HUES48 (cell line): ENCODE measurements around the gene PTH2R.
"Not testable (repeated sequence)": the region's sequence is repeated elsewhere in the genome, so short reads cannot be mapped to it uniquely, and the experiment has no call there.

Experiments used
- H3K27ac ChIP-seq: one replicate; pipeline ENCODE4 v1.7.0; 2013; ENCODE audit warnings: low read depth, low read length, inconsistent platforms
- H3K27me3 ChIP-seq: 2 replicates; pipeline ENCODE4 v1.6.1; 2013; ENCODE audit warnings: mild to moderate bottlenecking, low read length; ENCODE audit not compliant: control insufficient read depth, insufficient read depth
- H3K36me3 ChIP-seq: 2 replicates; pipeline ENCODE4 v1.6.1; 2013; ENCODE audit warnings: low read length; ENCODE audit not compliant: control insufficient read depth, insufficient read depth
- H3K4me1 ChIP-seq: 2 replicates; pipeline ENCODE4 v1.6.1; 2013; ENCODE audit warnings: mild to moderate bottlenecking, low read length; ENCODE audit not compliant: control insufficient read depth, insufficient read depth
- H3K4me3 ChIP-seq: 2 replicates; pipeline ENCODE4 v1.5.1; 2013; ENCODE audit warnings: mild to moderate bottlenecking, low read depth, low read length
- H3K9ac ChIP-seq: 2 replicates; pipeline ENCODE4 v1.6.1; 2013; ENCODE audit warnings: mild to moderate bottlenecking, low read depth, low read length, moderate library complexity
- H3K9me3 ChIP-seq: 2 replicates; pipeline ENCODE4 v1.6.1; 2013; ENCODE audit warnings: low read length; ENCODE audit not compliant: control insufficient read depth, insufficient read depth

The PTH2R gene

GRCh38 chr2:208488686-208489564 is 82.3 kb downstream of the PTH2R start:
- Histone ChIP-seq H3K4me1 (no peaks in the 10 kb centered on the region), H3K9ac (no peak overlapping the region), H3K36me3 (no peaks in the 10 kb centered on the region), H3K4me3 (no peak overlapping the region), H3K27ac (no peak overlapping the region), H3K9me3 (no peaks in the 10 kb centered on the region), H3K27me3 (no peaks in the 10 kb centered on the region)

- H3K4me3 ChIP-seq: no peak overlapping the region
- no peak overlapping the region for H3K27ac ChIP-seq
- no peaks in the 10 kb centered on the region for H3K9me3 ChIP-seq
- H3K4me1 ChIP-seq: no peaks in the 10 kb centered on the region
- no peak overlapping the region for H3K9ac ChIP-seq
- H3K27me3 ChIP-seq: no peaks in the 10 kb centered on the region
- H3K36me3 ChIP-seq: no peaks in the 10 kb centered on the region
Observed at GRCh38 chr2:208489687-208490086, 83.1 kb downstream of the PTH2R start.

GRCh38 chr2:208490492-208490891 is 83.9 kb downstream of the PTH2R start:
- peaks cover under 1% of the 10 kb centered on the region; the same call in 1 of the 2 replicates for H3K4me1 ChIP-seq
- H3K9ac ChIP-seq: no peak overlapping the region
- no peaks in the 10 kb centered on the region for H3K27me3 ChIP-seq
- H3K4me3 ChIP-seq: no peak overlapping the region
- H3K27ac ChIP-seq: no peak overlapping the region
- H3K36me3 ChIP-seq: no peaks in the 10 kb centered on the region
- H3K9me3 ChIP-seq: no peaks in the 10 kb centered on the region

GRCh38 chr2:208491641-208492040 is 85.0 kb downstream of the PTH2R start:
- Histone ChIP-seq H3K9ac (no peak overlapping the region), H3K36me3 (no peaks in the 10 kb centered on the region), H3K9me3 (no peaks in the 10 kb centered on the region), H3K4me3 (no peak overlapping the region), H3K27me3 (no peaks in the 10 kb centered on the region), H3K4me1 (peaks cover 10% of the 10 kb centered on the region), H3K27ac (no peak overlapping the region)

- H3K9me3 ChIP-seq: no peaks in the 10 kb centered on the region
- H3K4me1 ChIP-seq: peaks cover 10% of the 10 kb centered on the region
Observed at GRCh38 chr2:208492069-208492468, 85.5 kb downstream of the PTH2R start.

GRCh38 chr2:208493186-208493585 is 86.6 kb downstream of the PTH2R start:
- Histone ChIP-seq H3K9me3 (no peaks in the 10 kb centered on the region), H3K9ac (no peak overlapping the region), H3K36me3 (no peaks in the 10 kb centered on the region), H3K27ac (no peak overlapping the region), H3K4me3 (no peak overlapping the region), H3K27me3 (no peaks in the 10 kb centered on the region), H3K4me1 (peaks cover 10% of the 10 kb centered on the region)

More at GRCh38 chr2:208492069-208492468, 85.5 kb downstream of the PTH2R start:
- Histone ChIP-seq H3K27me3 (no peaks in the 10 kb centered on the region), H3K9ac (no peak overlapping the region), H3K4me3 (no peak overlapping the region), H3K27ac (no peak overlapping the region), H3K36me3 (no peaks in the 10 kb centered on the region)

GRCh38 chr2:208496129-208496528 is 89.5 kb downstream of the PTH2R start:
- Histone ChIP-seq H3K9ac (no peak overlapping the region), H3K27ac (peak overlapping the region; percentile 27), H3K4me1 (peaks cover 10% of the 10 kb centered on the region), H3K27me3 (no peaks in the 10 kb centered on the region), H3K4me3 (no peak overlapping the region), H3K36me3 (no peaks in the 10 kb centered on the region), H3K9me3 (no peaks in the 10 kb centered on the region)

- Histone ChIP-seq H3K4me1 (peaks cover 9% of the 10 kb centered on the region; the same call in 1 of the 2 replicates), H3K36me3 (no peaks in the 10 kb centered on the region), H3K27me3 (no peaks in the 10 kb centered on the region), H3K4me3 (no peak overlapping the region), H3K27ac (no peak overlapping the region), H3K9me3 (no peaks in the 10 kb centered on the region), H3K9ac (no peak overlapping the region)
Observed at GRCh38 chr2:208501206-208501605, 94.6 kb downstream of the PTH2R start.

GRCh38 chr2:208502288-208502687 is 95.7 kb downstream of the PTH2R start:
- no peaks in the 10 kb centered on the region for H3K36me3 ChIP-seq
- no peaks in the 10 kb centered on the region for H3K9me3 ChIP-seq
- peaks cover 6% of the 10 kb centered on the region; the same call in 1 of the 2 replicates for H3K4me1 ChIP-seq
- H3K4me3 ChIP-seq: no peak overlapping the region
- H3K27me3 ChIP-seq: no peaks in the 10 kb centered on the region
- H3K27ac ChIP-seq: no peak overlapping the region
- H3K9ac ChIP-seq: no peak overlapping the region

- not testable (repeated sequence) for H3K27ac ChIP-seq, H3K4me1 ChIP-seq, H3K9me3 ChIP-seq, H3K36me3 ChIP-seq, H3K27me3 ChIP-seq, H3K4me3 ChIP-seq, H3K9ac ChIP-seq
Observed at GRCh38 chr2:208505365-208505764, 98.8 kb downstream of the PTH2R start.

GRCh38 chr2:208509586-208509985 is 103.0 kb downstream of the PTH2R start:
- no peak overlapping the region for H3K9ac ChIP-seq
- no peaks in the 10 kb centered on the region for H3K4me1 ChIP-seq
- no peaks in the 10 kb centered on the region for H3K36me3 ChIP-seq
- no peak overlapping the region for H3K27ac ChIP-seq
- H3K9me3 ChIP-seq: peaks cover 3% of the 10 kb centered on the region
- H3K27me3 ChIP-seq: no peaks in the 10 kb centered on the region
- H3K4me3 ChIP-seq: no peak overlapping the region
